ENCODE measurements around the gene DKKL1. TPM values are rescaled to one million over a fixed set of nuclear protein-coding genes. Genes with fewer than 3 reads are reported as not detected.
A peak's percentile ranks its signal among the peaks of the same experiment; 100 is the strongest.

DKKL1 gene
- total RNA-seq, 1 experiment from 2014 or later = 1.0 TPM

GRCh38 chr19:49361438-49362047, 2.1 kb upstream of the DKKL1 start:
- TF ChIP-seq JUND (IDR thresholded peaks at IDR 0.05) (no peak), ZFX (IDR thresholded peaks at IDR 0.05) (peak; percentile 56; the same call in 1 of the 2 replicates), TCF7L2 (IDR thresholded peaks at IDR 0.05; ENCODE audit: borderline replicate concordance, extremely low read depth, insufficient read depth, insufficient read length) (peak; percentile 10), EZH2 (IDR thresholded peaks at IDR 0.05) (no peak), SIN3A (IDR thresholded peaks at IDR 0.05; ENCODE audit: low read depth) (no peak), SP1 (IDR thresholded peaks at IDR 0.05; ENCODE audit: low read depth) (peak; percentile 54), POLR2AphosphoS5 (IDR thresholded peaks at IDR 0.05; ENCODE audit: low read depth, low read length) (peak; percentile 55), RAD21 (IDR thresholded peaks at IDR 0.05; ENCODE audit: low read depth) (no peak), ZNF274 (IDR thresholded peaks at IDR 0.05; ENCODE audit: low read depth, low read length) (no peak), SRF (IDR thresholded peaks at IDR 0.05; ENCODE audit: low read depth) (no peak), EGR1 (IDR thresholded peaks at IDR 0.05; ENCODE audit: low read depth) (no peak)
- TF ChIP-seq, protein P1, sequence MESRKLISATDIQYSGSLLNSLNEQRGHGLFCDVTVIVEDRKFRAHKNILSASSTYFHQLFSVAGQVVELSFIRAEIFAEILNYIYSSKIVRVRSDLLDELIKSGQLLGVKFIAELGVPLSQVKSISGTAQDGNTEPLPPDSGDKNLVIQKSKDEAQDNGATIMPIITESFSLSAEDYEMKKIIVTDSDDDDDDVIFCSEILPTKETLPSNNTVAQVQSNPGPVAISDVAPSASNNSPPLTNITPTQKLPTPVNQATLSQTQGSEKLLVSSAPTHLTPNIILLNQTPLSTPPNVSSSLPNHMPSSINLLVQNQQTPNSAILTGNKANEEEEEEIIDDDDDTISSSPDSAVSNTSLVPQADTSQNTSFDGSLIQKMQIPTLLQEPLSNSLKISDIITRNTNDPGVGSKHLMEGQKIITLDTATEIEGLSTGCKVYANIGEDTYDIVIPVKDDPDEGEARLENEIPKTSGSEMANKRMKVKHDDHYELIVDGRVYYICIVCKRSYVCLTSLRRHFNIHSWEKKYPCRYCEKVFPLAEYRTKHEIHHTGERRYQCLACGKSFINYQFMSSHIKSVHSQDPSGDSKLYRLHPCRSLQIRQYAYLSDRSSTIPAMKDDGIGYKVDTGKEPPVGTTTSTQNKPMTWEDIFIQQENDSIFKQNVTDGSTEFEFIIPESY (IDR thresholded peaks at IDR 0.05; ENCODE audit: extremely low read depth, insufficient replicate concordance, low read length) = no peak
- TF ChIP-seq, protein P2, sequence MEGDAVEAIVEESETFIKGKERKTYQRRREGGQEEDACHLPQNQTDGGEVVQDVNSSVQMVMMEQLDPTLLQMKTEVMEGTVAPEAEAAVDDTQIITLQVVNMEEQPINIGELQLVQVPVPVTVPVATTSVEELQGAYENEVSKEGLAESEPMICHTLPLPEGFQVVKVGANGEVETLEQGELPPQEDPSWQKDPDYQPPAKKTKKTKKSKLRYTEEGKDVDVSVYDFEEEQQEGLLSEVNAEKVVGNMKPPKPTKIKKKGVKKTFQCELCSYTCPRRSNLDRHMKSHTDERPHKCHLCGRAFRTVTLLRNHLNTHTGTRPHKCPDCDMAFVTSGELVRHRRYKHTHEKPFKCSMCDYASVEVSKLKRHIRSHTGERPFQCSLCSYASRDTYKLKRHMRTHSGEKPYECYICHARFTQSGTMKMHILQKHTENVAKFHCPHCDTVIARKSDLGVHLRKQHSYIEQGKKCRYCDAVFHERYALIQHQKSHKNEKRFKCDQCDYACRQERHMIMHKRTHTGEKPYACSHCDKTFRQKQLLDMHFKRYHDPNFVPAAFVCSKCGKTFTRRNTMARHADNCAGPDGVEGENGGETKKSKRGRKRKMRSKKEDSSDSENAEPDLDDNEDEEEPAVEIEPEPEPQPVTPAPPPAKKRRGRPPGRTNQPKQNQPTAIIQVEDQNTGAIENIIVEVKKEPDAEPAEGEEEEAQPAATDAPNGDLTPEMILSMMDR (IDR thresholded peaks at IDR 0.05 in 2 of 3, conservative IDR thresholded peaks at IDR 0.05 in 1 of 3; ENCODE audit: borderline replicate concordance in 1 of 3, insufficient read depth in 1 of 3, low read depth in 2 of 3, low read length in 2 of 3) = no peak
- 0 out of 2 replicates have a peak, but pooled peaks have one; percentile 4 for ATAC-seq
- ChIA-PET POLR2A (interaction anchor here (0.6 to 1.4 kb wide), 2 partner anchors 131 to 134 kb away, joined by 4 read pairs; no protein-coding TSS in a partner anchor), RAD21 (ENCODE audit: low non-redundant PET in 1 of 2, low total read pairs in 2 of 2, uncharacterized antibody in 2 of 2, unreplicated experiment in 2 of 2) (no interaction called here), CTCF (interaction anchor here (0.6 to 1.1 kb wide), 3 partner anchors 19 to 163 kb away, joined by 3 to 4 read pairs (median 4); no protein-coding TSS in a partner anchor)
- H3K4me3 ChIP-seq (replicated peaks in 1 of 2; ENCODE audit: low read depth in 1 of 2, low read length in 2 of 2) = peak overlapping the region; percentile 93
- peak overlapping the region; percentile 94 for H3K27ac ChIP-seq (ENCODE audit: low read depth, low read length)
- no peak overlapping the region for H2AFZ ChIP-seq (ENCODE audit: low read depth, low read length, poor library complexity, severe bottlenecking)
- H3K9me2 ChIP-seq (ENCODE audit: insufficient read depth) = no peaks in the 10 kb centered on the region
- peak overlapping the region; percentile 100 for H3K4me2 ChIP-seq (ENCODE audit: low read length)
- intact Hi-C loops (cut with micrococcal nuclease) = no loop called here
- H4K20me1 ChIP-seq (ENCODE audit: insufficient read depth) = no peaks in the 10 kb centered on the region
- no TSS peak for BruUV-seq (replicated peaks)
- peaks cover 9 to 10% of the 10 kb centered on the region in 2 experiments for H3K36me3 ChIP-seq (ENCODE audit: control insufficient read depth in 1 of 2, insufficient read depth in 2 of 2, low read length in 2 of 2)
- no peaks in the 10 kb centered on the region for H3K27me3 ChIP-seq (ENCODE audit: insufficient read depth, low read length)
- no peaks in the 10 kb centered on the region for H3K9me3 ChIP-seq (ENCODE audit: control insufficient read depth in 1 of 2, insufficient read depth in 1 of 2, low read depth in 1 of 2, low read length in 2 of 2)
- peak overlapping the region; percentile 97 for H3K9ac ChIP-seq (ENCODE audit: low read length)
- peaks cover 10 to 30% of the 10 kb centered on the region in 2 experiments for H3K4me1 ChIP-seq (ENCODE audit: control insufficient read depth in 1 of 2, insufficient read depth in 2 of 2, low read length in 2 of 2)
- peaks cover 4% of the 10 kb centered on the region; the same call in 1 of the 2 replicates for H3K79me2 ChIP-seq (ENCODE audit: insufficient read depth, low read length)
- DNase-seq (ENCODE audit: low read depth, low spot score) = peak; percentile 56
